Stimulated activated CD4-positive, alpha-beta T cell treated with anti-CD3 and anti-CD28 coated beads, Interleukin-15, amount 100 ng/mL, for 1 hour (primary cell): ENCODE measurements around the gene ROPN1B.

Experiments used
- DNase-seq, 2 donors: peaks; one replicate each; pipeline ENCODE4 v3.0.0-alpha.2; 2020; ENCODE audit warnings: low read depth in 1 of 2, low spot score in 1 of 2

ROPN1B gene

GRCh38 chr3:126003447-126004190 is 34.6 kb downstream of the ROPN1B start:
- no peak for DNase-seq

- DNase-seq, result no peak
Measured at GRCh38 chr3:126004217-126004616, 35.2 kb downstream of the ROPN1B start.

GRCh38 chr3:126004692-126005091 is 35.7 kb downstream of the ROPN1B start:
- no peak for DNase-seq

GRCh38 chr3:126005951-126006350 is 37.0 kb downstream of the ROPN1B start:
- DNase-seq, result no peak

- DNase-seq, result no peak
Measured at GRCh38 chr3:126008219-126008618, 39.2 kb downstream of the ROPN1B start.

GRCh38 chr3:126009181-126009580 is 40.2 kb downstream of the ROPN1B start:
- DNase-seq, result no peak

- no peak for DNase-seq
Measured at GRCh38 chr3:126013751-126014156, 44.8 kb downstream of the ROPN1B start.

DNA sequence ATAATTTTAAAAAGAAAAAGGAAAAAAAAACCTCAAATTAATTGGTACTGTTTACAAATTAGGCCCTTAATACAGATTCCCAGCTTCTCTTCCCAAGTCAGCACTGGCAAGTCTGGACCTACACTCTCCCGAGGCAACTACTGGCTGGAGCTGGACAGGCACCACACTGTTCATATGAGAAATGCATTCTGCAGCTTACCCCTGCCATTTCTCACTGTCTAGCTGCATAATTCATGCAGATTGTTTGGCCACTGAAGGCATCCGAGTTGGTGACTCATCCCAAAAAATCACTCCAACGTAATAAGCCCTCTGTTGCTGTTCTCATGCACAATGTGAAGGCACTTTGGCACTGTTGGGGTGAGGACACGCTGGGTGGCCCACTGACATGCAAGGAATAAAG is 45.3 kb downstream of the ROPN1B start:
- no peak for DNase-seq

DNA sequence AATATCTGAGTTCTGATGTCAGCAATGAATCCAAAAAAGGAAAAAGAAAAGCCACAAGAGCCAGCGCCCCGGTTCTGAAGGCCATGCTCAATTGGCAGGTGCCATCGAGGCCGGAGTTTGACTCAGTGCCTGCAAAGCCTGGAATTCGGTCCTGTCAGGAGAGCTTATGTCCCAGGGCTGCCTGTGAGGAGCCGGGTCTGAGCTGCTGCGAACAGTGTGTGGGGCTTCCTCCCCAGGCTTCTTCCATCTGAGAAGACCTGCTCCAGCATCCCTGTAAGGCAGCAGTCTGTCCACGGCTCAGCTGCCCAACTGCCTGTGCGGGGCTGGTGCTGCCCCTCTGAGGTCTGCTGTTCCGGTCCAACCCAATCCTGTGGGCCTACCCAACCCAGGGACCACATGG is 46.1 kb downstream of the ROPN1B start:
- no peak for DNase-seq

DNA sequence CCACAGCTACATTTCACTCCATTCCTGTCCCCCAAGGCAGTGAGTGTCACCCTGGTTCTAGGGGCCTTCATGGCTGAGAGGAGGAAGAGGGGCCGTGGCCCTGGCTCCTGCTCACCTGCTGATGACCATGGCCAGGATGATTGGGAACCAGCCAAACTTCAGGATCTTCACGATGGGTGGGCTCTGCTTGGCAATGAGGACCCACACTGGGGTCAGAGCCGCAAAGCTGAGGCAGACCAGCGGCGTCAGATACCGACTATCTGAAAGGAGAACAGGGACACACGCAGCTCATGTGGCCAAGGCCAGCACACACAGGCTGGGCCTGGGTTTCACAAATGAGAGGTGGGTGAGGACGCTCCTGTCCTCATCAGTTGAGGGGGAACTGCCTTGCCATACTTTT is 47.6 kb downstream of the ROPN1B start:
- no peak for DNase-seq

GRCh38 chr3:126017362-126017761 is 48.4 kb downstream of the ROPN1B start:
- no peak for DNase-seq

- no peak for DNase-seq
Measured at GRCh38 chr3:126018545-126018944, 49.6 kb downstream of the ROPN1B start.

DNA sequence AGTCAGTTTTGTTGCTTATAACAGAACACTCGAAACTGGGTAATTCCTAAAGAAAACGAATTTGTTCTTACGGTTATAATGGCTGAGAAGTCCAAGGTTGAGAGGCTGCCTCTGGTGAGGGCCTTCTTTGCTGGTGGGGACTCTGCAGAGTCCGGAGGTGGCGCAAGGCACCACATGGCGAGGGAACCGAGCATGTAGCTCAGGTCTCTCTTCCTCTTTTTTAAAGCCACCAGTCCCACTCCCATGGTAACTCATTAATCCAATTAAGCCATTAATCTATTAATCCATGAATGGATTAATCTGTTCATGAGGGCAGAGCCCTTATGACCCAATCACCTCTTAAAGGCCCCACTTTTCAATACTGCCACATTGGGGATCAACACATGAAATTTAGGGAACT is 50.0 kb downstream of the ROPN1B start:
- no peak for DNase-seq

GRCh38 chr3:126019683-126020082 is 50.7 kb downstream of the ROPN1B start:
- no peak for DNase-seq

DNA sequence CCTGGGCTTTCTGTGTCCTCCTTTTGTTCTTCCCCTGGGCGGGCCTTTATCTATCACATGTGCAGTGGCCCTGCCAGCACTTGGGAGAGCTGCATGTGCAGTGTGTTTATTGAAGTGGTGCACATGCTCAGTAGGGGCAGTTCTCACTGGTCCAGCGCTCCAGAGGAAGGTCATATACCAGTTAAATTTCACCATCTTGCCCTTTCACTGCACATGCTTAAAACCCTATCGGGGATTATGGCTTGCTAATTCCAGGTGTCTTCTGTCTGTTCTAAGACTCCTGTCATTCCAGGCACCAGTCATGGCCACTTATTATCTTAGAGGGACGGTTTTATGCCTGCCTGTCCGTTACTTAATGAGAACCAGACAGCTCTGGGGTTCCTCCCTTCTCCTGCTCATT is 52.2 kb downstream of the ROPN1B start:
- DNase-seq, result no peak

GRCh38 chr3:126021702-126022101 is 52.7 kb downstream of the ROPN1B start:
- no peak for DNase-seq

DNA sequence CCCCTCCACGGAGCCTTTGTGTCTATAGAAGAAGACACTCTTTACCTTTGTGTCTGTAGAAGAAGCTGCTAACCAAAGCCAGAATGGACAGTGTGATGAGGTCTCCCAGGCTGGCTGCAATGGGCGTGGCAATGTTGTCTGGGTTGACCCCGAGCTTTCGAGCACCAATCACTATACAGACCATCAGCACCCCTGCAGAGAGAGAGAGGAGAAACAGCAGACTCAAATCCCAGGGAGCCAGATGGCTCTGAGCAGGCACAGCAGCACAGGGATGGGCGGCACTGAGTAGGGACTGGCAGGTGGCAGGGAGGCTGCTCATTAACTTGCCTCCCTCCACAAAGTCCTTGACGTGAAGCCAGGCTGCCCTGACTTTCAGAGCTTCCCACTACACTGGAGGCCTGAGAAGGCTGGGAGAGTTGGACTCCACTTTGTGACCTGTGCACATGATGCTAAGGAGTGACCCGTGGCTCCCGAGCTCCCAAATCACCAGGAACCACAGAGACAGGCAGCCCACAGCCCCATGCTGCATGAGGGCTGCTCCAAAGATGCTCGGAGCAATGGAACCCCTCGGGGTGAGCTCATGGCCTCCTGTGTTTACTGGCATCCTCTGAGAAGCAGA is 53.9 kb downstream of the ROPN1B start:
- DNase-seq, result no peak

- DNase-seq, result no peak
Measured at GRCh38 chr3:126023390-126023789, 54.4 kb downstream of the ROPN1B start.

DNA sequence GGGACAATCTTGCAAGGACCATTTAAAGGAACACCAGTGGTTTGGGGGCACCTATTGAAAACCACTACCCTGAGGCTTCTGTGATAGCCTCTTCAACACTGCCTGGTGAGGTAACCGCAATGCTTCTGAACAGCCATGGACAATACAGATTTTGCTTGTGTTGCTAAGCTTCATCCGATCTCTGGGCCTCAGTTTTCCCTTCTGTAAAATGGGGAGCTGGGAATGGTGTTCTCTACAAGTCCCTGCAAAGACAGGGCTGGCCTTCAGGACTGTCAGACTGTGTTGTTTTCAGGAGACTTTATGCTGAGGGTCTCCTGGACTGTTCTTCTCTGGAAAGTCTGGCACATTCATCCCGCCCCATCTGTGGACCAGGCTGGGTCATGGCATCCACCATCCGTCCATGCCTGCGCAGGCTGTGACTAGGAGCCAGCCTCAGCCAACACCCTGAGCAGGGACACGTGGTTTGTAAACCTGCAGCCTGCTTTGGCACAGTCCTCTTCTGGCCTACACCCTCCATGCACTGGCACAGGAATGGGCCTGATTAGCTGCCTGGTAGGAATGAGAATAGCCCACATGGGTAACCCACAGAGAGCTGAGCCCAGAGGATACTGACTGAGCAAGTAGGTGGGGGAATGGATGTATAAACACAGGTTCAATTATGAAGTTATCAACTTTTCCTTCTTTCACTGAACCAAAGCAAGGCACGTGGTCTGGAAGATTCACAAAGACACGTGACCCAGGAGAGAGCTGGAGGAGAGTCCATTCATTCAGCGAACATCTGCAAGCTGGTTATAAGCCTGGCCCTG is 55.3 kb downstream of the ROPN1B start:
- DNase-seq, result no peak

DNA sequence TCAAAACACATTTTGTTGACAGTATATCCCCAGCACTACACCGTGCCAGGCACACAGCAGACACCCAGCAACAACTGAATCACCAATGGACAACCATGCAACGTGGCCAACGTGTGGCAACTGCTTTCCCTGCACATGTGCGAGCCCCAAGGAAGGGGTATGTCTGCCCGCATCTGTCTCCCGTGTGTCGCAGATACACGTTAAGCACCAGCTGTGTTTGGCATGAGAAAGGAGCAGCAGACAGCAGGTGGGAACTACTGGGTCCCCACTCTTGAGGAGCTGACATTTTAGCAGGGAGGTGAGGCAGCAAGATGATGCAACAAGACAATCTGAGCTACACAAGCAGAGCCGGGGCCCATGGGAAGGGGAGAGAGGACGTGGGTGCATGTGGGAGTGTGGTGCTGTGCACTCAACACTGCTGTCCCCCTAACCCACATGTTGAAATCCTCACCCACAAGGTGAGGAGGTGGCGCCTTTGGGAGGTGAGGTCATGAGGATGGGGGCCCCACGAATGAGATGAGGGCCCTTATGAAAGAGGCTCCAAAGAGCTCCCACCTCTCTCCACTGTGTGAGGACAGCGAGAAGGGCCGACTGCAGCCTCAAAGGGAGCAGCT is 56.2 kb downstream of the ROPN1B start:
- no peak for DNase-seq

DNA sequence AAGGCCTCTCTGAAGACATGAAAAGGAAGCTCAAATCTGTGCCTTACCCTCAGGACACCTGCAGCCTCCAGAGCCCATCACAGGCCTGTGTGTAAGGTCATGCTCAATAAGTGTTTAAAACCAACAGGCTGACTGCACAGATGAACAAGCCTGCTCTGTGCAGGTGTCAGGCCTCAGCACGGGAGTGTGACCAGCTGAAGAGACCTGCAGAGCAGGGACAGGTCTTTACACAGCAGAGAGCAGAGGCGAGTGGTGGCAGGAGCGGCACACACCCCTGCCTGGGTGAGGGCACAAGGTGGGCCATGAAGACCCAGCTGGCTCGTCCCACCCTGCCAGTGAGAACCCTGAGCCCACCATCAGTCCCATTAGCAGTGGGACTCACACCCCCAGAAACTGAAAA is 56.9 kb downstream of the ROPN1B start:
- DNase-seq, result no peak

DNA sequence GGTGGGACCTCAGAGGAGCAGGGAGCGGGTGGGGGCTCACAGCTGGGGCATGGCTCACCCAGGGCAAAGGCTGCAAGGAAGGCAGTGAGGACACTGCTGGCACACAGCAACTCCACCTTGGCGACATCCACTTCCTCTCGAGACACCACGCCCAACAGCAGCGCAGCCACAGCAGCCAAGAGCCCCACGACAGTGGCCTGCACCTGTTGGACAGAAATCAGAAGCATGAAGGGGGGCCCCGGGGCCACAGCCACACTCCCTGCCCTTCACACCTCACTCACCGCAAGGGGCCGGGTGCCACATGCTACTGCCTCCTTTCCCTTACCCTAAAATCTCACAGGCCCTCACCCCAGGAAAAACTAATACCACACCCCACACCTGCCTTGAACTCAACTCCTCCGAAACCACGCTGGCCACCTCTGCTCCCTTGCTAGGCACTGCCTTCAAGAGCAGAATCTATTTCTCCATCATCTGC is 57.3 kb downstream of the ROPN1B start:
- DNase-seq, result no peak
